ENCODE results near the gene RELB.

RELB gene

DNA sequence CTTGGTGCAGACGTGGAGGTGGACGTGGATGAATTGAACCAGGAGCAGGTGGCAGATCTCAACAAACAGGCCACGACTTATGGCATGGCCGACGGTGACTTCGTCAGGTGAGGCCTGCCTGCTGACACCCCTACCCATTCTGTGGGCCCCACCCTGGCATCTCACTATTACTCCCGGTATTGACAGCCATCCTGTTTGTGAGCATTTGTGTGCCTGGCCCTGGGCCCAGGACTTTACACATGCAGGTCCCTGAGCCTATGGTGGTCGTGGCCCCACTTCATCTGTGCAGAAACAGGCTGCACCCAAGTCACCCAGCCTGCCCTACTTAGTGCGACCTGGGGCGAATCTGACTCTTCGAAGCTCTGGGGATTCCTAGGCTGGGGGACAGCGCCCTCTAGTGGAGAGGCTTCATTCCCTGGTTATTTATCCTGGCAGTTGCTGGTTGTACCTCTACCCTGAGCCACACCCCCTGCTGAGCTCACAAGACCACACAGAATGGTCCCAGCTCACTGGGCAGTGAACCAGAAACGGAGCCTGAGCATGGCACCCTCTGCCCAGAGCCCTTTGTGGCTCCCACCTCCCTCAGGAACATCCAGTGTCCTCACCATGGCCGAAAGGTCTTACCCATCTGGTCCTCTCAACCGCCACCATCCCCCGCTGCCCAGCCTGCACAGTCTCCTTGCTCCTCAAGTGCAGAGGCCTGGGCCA, 58.1 kb downstream of the RELB start:
- DNase-seq (ENCODE audit: low spot score) = peak; percentile 87

GRCh38 chr19:45061965-45062364, 60.7 kb downstream of the RELB start:
- no peak for DNase-seq (ENCODE audit: low spot score)

DNA sequence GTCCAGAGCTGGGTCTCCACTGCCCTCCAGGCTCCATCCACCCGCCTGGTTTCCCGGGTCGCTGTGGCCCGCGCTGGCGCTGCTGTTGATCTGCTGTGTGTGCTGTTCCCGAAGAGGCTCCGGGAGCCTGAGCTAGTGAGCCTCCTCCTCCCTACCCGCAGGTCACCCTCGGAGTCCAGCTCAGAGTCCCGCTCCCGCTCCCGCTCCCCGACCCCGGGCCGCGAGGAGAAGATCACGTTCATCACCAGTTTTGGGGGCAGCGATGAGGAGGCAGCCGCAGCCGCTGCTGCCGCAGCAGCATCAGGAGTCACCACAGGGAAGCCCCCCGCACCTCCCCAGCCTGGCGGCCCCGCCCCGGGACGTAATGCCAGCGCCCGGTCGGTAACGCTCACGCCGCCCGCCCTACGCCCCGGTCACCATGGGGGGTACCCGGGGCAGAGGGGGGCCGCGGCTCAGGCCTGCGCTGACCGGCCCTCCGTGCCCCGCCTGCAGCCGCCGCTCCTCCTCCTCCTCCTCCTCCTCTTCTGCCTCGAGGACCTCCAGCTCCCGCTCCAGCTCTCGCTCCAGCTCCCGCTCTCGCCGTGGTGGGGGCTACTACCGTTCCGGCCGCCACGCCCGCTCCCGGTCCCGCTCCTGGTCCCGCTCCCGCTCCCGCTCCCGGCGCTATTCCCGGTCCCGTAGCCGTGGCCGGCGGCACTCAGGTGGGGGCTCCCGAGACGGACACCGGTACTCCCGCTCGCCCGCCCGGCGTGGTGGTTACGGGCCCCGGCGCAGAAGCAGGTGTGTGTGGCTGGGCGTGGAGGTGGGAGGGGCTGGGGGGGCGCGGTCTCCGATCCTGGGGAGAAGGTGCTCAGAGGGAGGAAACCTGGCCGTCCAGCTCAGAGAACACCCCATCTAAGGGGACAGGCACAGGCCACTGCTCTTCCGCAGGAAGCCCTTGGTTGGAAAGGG, 62.9 kb downstream of the RELB start:
- DNase-seq (ENCODE audit: low spot score) = no peak

GRCh38 chr19:45066921-45067661, 65.8 kb downstream of the RELB start:
- no peak for DNase-seq (ENCODE audit: low spot score)

- DNase-seq (ENCODE audit: low spot score) = no peak
Measured at GRCh38 chr19:45068041-45068440, 66.8 kb downstream of the RELB start.

DNA sequence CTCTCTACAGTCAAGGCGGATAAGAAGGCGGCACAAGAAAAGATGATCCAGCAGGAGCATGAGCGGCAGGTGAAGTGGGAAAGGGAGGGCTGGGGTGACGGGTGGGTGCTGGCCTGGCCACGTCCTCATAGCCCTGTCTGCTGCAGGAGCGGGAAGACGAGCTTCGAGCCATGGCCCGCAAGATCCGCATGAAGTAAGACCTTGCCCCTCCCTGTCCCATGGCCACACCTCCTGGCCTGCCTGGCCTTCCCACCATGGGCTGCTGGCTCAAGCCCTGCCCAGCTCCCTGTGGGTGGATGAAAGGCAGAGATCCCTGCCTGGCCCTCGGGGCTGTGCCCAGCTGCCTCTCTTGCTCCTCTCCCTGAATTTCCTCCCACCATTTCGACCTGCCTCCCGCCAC, 67.8 kb downstream of the RELB start:
- DNase-seq (ENCODE audit: low spot score) = peak; percentile 36

DNA sequence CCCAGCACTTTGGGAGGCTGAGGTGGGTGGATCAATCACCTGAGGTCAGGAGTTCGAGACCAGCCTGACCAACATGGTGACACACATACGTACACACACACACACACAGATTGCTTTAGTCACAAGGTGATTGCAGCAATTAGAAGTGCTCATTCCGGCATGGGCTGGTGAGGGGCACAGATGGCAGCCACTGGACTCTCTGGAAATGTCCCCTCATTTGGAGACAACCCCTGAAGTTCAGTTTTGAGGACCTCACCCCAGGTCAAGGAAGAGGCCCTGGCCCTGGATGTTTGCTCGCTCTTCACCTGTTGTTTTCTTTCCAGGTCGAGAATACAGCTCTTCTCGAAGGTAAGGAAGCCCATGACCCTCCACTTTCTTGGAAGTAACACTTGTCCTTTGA, 69.0 kb downstream of the RELB start:
- DNase-seq (ENCODE audit: low spot score) = no peak

GRCh38 chr19:45070861-45071544, 69.7 kb downstream of the RELB start:
- no peak for DNase-seq (ENCODE audit: low spot score)

DNA sequence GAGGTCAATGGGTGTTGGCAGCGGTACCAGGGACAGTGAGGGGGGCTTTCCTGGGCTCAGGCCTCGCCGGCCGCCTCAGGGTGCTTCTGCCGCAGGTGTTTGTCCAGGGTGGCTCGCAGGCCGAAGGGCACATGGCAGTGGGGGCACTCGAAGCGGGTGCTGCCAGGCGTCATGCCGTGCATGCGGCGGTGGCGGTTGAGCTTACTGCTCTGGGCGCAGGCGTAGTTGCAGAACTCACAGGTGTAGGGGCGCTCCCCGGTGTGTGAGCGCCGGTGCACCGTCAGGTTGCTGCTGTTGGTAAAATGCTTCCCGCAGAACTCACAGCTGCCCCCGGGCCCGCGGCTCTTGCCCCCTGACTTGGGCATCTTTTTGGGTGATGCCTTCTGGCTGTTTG, 70.3 kb downstream of the RELB start:
- DNase-seq (ENCODE audit: low spot score) = no peak

DNA sequence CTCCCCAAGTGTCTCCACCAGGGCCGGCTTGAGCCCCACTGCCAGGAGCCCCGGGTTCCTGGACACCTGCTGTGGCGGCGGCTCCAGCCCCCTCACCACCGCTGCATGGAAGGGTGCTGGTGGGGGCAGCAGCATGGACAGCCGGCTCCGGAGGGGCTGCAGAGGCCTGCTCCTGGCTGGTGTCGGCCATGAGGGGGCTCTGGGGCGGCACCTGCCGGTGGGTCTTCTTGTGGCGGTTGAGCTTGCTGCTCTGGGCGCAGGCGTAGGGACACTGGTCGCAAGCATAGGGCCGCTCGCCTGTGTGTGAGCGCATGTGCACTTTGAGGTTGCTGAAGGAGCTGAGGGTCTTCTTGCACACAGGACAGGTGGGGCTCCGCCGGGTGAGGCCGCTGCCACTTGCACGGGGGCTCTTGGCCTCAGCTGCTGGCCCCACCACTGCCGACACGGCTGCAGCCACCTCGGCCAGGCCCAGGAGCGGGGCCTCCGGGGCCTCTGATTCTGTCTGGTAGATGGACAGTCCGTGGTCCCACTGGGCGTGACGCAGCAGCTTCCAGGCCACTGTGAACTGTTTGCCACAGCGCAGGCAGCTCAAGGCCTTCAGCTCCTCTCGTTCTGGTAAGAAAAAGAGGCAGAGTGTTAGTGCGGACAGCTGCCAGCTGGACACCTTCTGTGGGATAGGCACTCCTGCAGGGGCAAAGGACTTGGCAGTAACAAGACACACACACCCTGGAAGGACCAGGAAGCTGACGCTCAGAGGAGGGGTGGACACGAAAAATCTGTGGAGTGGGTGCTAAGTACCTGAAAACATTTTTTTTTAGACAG, 70.9 kb downstream of the RELB start:
- no peak for DNase-seq (ENCODE audit: low spot score)

GRCh38 chr19:45074744-45075300, 73.6 kb downstream of the RELB start:
- no peak for DNase-seq (ENCODE audit: low spot score)

- DNase-seq (ENCODE audit: low spot score) = peak; percentile 68
Measured at GRCh38 chr19:45075301-45076028, 74.2 kb downstream of the RELB start.

DNA sequence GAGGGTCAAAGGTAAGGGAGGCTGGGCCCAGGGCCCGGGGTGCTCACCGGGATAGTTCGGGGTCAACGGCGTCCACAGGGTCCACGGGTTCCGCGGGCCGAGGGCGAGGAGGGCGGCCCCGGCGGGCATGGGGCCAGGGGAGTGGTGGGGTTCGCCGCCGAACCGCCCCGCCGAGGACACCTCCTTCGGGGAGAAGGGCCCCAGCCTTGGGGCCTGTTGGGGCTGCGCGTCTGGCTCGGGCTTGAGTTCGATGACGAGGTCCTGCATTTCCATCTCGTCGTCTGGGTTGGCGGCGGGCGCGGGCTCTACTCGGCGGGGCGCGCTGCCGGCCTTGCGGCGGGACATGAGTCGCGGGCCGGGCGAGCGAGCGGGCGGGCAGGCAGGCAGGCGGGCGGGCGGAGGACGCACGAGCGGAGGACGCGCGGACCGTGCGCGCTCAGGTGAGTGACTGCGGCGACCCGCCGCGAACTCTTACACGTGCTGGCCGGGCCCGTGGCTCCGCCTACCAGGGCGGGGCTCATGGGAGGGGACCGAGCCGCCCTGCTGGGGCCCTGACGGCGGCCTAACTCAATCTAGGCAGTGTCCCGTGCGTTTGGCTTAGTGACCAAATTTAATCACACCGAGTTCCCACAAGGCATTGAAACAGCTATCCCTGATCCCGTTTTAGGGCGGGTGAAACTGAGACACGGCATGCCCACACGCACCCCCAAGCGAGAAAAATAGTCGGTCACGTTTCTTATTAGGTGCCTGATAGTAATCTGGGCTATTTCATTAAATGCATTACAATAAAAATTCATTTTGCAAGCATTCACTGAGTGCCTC, 75.0 kb downstream of the RELB start, which contains the start of gene ZNF296:
Gene ZNF296, minus strand, starts transcription at position 450 of the 822 bp plus-strand sequence. Its CDS starts 105 bp downstream, at position 345.
- peak; percentile 95 for DNase-seq (ENCODE audit: low spot score)

DNA sequence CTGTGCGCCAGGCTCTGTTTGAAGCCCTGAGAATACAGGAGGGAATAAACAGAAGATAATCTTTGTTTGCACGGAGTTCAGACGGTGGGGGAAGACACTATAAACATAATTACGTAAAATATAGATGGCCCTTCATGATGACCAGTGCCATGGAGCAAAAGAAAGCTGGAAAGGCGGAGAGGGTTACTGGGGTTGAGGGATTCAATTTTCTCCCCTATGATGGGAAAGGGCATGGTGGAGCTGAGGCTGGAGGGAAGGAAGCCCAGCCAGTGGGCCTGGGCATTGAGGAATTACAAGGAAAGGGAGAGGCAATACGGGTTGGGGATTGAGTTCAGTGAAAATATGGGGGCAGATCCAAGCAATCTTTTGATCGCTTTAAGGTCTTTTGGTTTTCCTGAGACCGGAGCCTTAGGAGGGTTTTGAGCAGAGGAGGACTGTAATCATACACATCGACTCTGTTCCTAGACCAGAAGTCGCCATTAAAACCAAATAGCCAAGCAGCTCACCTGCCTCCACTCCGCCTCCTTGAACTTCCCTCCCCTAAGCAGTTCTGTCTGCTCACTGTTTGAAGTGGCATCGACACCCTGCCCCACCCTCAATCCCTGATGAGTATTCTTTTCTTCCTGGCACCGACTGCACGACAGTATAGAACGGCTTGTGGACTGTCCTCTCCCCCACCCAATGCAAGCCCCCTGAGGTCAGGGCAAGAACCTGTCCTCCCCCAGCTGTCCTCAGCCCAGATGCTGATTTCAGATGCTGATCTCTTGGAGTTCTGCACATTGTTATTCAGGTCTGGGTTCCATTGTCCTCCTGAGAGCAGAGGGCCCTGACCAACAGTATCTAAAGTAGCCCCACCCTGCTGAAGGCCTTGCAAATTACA, 75.8 kb downstream of the RELB start:
- DNase-seq (ENCODE audit: low spot score) = no peak

- no peak for DNase-seq (ENCODE audit: low spot score)
Measured at GRCh38 chr19:45078390-45079062, 77.3 kb downstream of the RELB start.

DNA sequence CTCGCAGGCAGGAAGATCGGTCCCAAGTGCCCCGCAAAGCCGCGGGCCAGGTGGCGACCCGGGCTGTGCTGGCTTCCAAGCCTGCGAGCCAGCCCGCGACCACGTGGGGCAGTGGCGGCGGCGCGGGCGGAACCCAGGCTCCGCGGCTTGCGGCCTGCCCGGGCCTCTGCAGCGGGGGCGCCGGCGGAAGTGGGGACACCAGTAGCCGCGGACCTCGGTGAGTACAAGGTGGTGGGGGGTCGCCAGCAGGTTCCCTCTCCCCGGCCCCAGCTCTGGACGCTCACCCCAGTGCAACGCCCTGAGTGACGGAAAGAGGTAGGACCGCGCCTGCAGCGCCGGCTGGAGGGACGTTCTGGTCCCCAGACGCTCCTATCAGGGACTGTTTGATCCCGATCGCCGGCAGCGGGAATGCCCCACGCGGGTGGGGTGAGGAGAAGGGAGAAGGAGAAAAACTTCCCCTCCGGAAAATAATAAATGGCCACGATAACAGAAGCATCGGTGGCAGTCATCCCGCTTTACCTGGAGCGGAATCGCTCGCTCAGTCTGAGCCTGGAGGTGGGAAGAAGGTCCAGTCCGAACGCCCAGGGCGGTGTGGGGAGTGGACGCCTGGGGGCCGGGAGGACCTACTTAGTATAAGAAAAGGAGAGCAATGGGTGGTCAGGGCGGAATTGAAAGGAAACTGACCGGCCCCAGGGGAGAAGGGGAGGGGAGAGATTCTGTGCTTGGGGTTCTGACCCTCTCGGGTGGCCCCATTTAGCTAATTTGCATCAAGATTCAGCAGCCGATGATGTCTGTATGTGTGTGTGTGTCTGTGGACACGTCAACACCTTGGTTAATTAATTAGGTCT, 78.0 kb downstream of the RELB start, which contains the start of gene GEMIN7:
Gene GEMIN7, plus strand, starts transcription at position 198 of the 848 bp plus-strand sequence. CDS start 10,855 bp downstream, outside the sequence.
- peak; percentile 92 for DNase-seq (ENCODE audit: low spot score)

Data from D341Med (cell line).